H1 (cell line): ENCODE measurements around the gene GHRL. TPM values are rescaled to one million over a fixed set of nuclear protein-coding genes. Genes with fewer than 3 reads are reported as not detected.

ENCODE experiments used
- CTCF ChIA-PET: fragments of 300-600 bp; sonication (Branson Sonifier 250); formaldehyde crosslinking; loops from one replicate; lab custom pipeline; 2021; ENCODE audit not compliant: partially characterized antibody; lab: Charles Lee
- POLR2A ChIA-PET: fragments of 300-600 bp; sonication (Branson Sonifier 250); formaldehyde crosslinking; loops from one replicate; lab custom pipeline; 2021; ENCODE audit warnings: inconsistent platforms; ENCODE audit not compliant: partially characterized antibody; lab: Charles Lee
- DNase-seq, 2 experiments: peaks; one replicate each; pipeline versions ENCODE4 v3.0.0 to v3.0.0-alpha.2; 2010 to 2022; ENCODE audit warnings: low spot score in 2 of 2, low read depth in 1 of 2, mixed read lengths in 1 of 2
- FAIRE-seq: peaks from 2 replicates; lab custom pipeline; 2011; peaks lifted over from hg19 to GRCh38; lab: Jason Lieb, UNC
- H2AFZ ChIP-seq: 2 replicates; pipeline ENCODE4 v1.8.1; 2012; ENCODE audit warnings: low read length, inconsistent platforms
- H2AK5ac ChIP-seq: 2 replicates; pipeline ENCODE4 v1.6.1; 2013; ENCODE audit warnings: low read depth, low read length
- H2BK120ac ChIP-seq: replicated peaks from 2 replicates; pipeline ENCODE3; 2013; ENCODE audit warnings: low read depth, low read length, inconsistent platforms
- H2BK12ac ChIP-seq: 2 replicates; pipeline ENCODE4 v1.6.1; 2013; ENCODE audit warnings: low read depth, low read length
- H2BK15ac ChIP-seq: 2 replicates; pipeline ENCODE4 v1.6.1; 2013; ENCODE audit warnings: low read length
- H2BK20ac ChIP-seq: 2 replicates; pipeline ENCODE4 v1.6.1; 2013; ENCODE audit warnings: low read length
- H2BK5ac ChIP-seq: 2 replicates; pipeline ENCODE4 v1.6.1; 2013; ENCODE audit warnings: low read depth, low read length
- H3K14ac ChIP-seq: 2 replicates; pipeline ENCODE4 v1.6.1; 2013; ENCODE audit warnings: inconsistent platforms; ENCODE audit not compliant: insufficient read length
- H3K18ac ChIP-seq: 2 replicates; pipeline ENCODE4 v1.6.1; 2013; ENCODE audit warnings: low read length; ENCODE audit errors: extremely low read depth
- H3K23ac ChIP-seq: 2 replicates; pipeline ENCODE4 v1.6.1; 2013; ENCODE audit warnings: inconsistent platforms; ENCODE audit not compliant: insufficient read length
- H3K23me2 ChIP-seq: 2 replicates; pipeline ENCODE4 v1.6.1; 2013; ENCODE audit warnings: low read depth, low read length
- H3K27ac ChIP-seq: 2 replicates; pipeline ENCODE4 v1.6.1; 2011; ENCODE audit warnings: low read depth, low read length, inconsistent platforms
- H3K27me3 ChIP-seq, 4 experiments: replicated peaks in 1 of 4; 1 replicate in 1 of 4; 2 replicates in 3 of 4; pipeline versions ENCODE4 v1.6.1 to v1.8.1; 2011 to 2013; ENCODE audit warnings: low read length in 3 of 4, mild to moderate bottlenecking in 3 of 4, inconsistent platforms in 2 of 4, mixed read lengths in 2 of 4, moderate library complexity in 1 of 4; ENCODE audit not compliant: control insufficient read depth in 3 of 4, insufficient read depth in 3 of 4; ENCODE audit errors: extremely low read depth in 1 of 4
- H3K36me3 ChIP-seq, 4 experiments: 2 replicates each; pipeline versions ENCODE4 v1.6.1 to v1.8.1; 2011 to 2013; ENCODE audit warnings: mild to moderate bottlenecking in 4 of 4, low read length in 3 of 4, moderate library complexity in 2 of 4, control low read depth in 1 of 4, inconsistent platforms in 1 of 4; ENCODE audit not compliant: insufficient read depth in 4 of 4, control insufficient read depth in 2 of 4
- H3K4ac ChIP-seq: replicated peaks from 2 replicates; pipeline ENCODE3; 2013; ENCODE audit warnings: low read length, low read depth, mixed read lengths, inconsistent platforms; ENCODE audit not compliant: insufficient read length
- H3K4me1 ChIP-seq, 4 experiments: replicated peaks in 1 of 4; 1 replicate in 1 of 4; 2 replicates in 3 of 4; pipeline versions ENCODE4 v1.6.1 to v1.8.1; 2011 to 2013; ENCODE audit warnings: low read length in 3 of 4, inconsistent platforms in 2 of 4, mixed read lengths in 1 of 4; ENCODE audit not compliant: insufficient read depth in 4 of 4, control insufficient read depth in 3 of 4
- H3K4me2 ChIP-seq, 2 experiments: 2 replicates each; pipeline versions ENCODE4 v1.6.1 to v1.8.1; 2011 to 2013; ENCODE audit warnings: low read depth in 2 of 2, low read length in 2 of 2, control low read depth in 1 of 2, inconsistent platforms in 1 of 2, mild to moderate bottlenecking in 1 of 2; ENCODE audit not compliant: insufficient read depth in 1 of 2
- H3K4me3 ChIP-seq, 4 experiments: fragments of 200-600, 300-600 bp in 1 of 4; sonication (generic), shearing (Covaris generic), sonication (Bioruptor Twin) in 1 of 4; 2 replicates each; pipeline versions ENCODE4 v1.5.1 to v1.8.1; 2011 to 2016; ENCODE audit warnings: low read length in 4 of 4, low read depth in 3 of 4, control low read depth in 2 of 4, inconsistent platforms in 2 of 4, mild to moderate bottlenecking in 2 of 4, mixed read lengths in 1 of 4, moderate library complexity in 1 of 4; ENCODE audit not compliant: insufficient read depth in 2 of 4; ENCODE audit errors: extremely low read depth in 1 of 4
- H3K56ac ChIP-seq: replicated peaks from 2 replicates; pipeline ENCODE3; 2013; ENCODE audit warnings: low read depth, mild to moderate bottlenecking, mixed read lengths, low read length, inconsistent platforms; ENCODE audit not compliant: insufficient read length
- H3K79me1 ChIP-seq: 2 replicates; pipeline ENCODE4 v1.6.1; 2013; ENCODE audit warnings: low read depth, low read length, control low read depth
- H3K79me2 ChIP-seq, 2 experiments: 2 replicates each; pipeline versions ENCODE4 v1.6.1 to v1.8.1; 2012 to 2013; ENCODE audit warnings: low read length in 2 of 2, mild to moderate bottlenecking in 2 of 2, inconsistent platforms in 1 of 2; ENCODE audit not compliant: insufficient read depth in 2 of 2, control insufficient read depth in 1 of 2
- H3K9ac ChIP-seq, 4 experiments: replicated peaks in 1 of 4; 1 replicate in 1 of 4; 2 replicates in 3 of 4; pipeline versions ENCODE4 v1.6.1 to v1.8.1; 2011 to 2013; ENCODE audit warnings: low read depth in 3 of 4, low read length in 3 of 4, control low read depth in 2 of 4, mild to moderate bottlenecking in 2 of 4, moderate library complexity in 2 of 4, inconsistent platforms in 1 of 4; ENCODE audit errors: extremely low read depth in 1 of 4
- H3K9me3 ChIP-seq, 2 experiments: 2 replicates each; pipeline versions ENCODE4 v1.6.1 to v1.8.1; 2012 to 2013; ENCODE audit warnings: mild to moderate bottlenecking in 2 of 2, moderate library complexity in 2 of 2, control low read depth in 1 of 2, inconsistent platforms in 1 of 2, low read depth in 1 of 2, low read length in 1 of 2, mixed read lengths in 1 of 2; ENCODE audit not compliant: insufficient read depth in 2 of 2
- H4K20me1 ChIP-seq, 2 experiments: replicated peaks in 1 of 2; 2 replicates each; pipeline versions ENCODE3 to v1.8.1; 2011 to 2013; ENCODE audit warnings: inconsistent platforms in 2 of 2, low read length in 2 of 2, mild to moderate bottlenecking in 1 of 2; ENCODE audit not compliant: insufficient read depth in 2 of 2, control insufficient read depth in 1 of 2
- H4K5ac ChIP-seq: 2 replicates; pipeline ENCODE4 v1.6.1; 2013; ENCODE audit warnings: low read length, low read depth, mixed read lengths, inconsistent platforms; ENCODE audit not compliant: insufficient read length
- H4K8ac ChIP-seq: 2 replicates; pipeline ENCODE4 v1.8.0; 2013; ENCODE audit warnings: mild to moderate bottlenecking, moderate library complexity, low read length, inconsistent platforms; ENCODE audit not compliant: insufficient read depth; ENCODE audit errors: extremely low read depth
- H4K91ac ChIP-seq: replicated peaks from 2 replicates; pipeline ENCODE3; 2013; ENCODE audit warnings: low read length, mixed read lengths, inconsistent platforms; ENCODE audit not compliant: insufficient read length
- KDM1A ChIP-seq: fragments of 200-600, 300-600 bp; sonication (generic); IDR thresholded peaks from 2 replicates; pipeline ENCODE4 v1.7.1; 2016; ENCODE audit warnings: mild to moderate bottlenecking, low read length, borderline replicate concordance
- RAD21 ChIP-seq, 2 experiments: IDR thresholded peaks in 1 of 2; conservative IDR thresholded peaks in 1 of 2; 2 replicates each; pipeline ENCODE4 v1.6.1; 2011; ENCODE audit warnings: low read depth in 2 of 2, low read length in 2 of 2, improper control_type of control experiment in 1 of 2, inconsistent platforms in 1 of 2, mild to moderate bottlenecking in 1 of 2, moderate library complexity in 1 of 2
- WGBS, 2 experiments: shearing (Covaris generic) in 1 of 2; methylation state at CpG; one replicate each; pipeline versions ENCODE4 v1.1.6 to v1.1.7; 2013 to 2015; ENCODE audit warnings: low lambda C conversion rate in 2 of 2, mixed read lengths in 2 of 2, inconsistent platforms in 1 of 2, low coverage in 1 of 2, missing lambda C conversion rate in 1 of 2; ENCODE audit not compliant: insufficient replicate concordance in 2 of 2, insufficient coverage in 1 of 2, insufficient read length in 1 of 2; ENCODE audit errors: extremely low coverage in 1 of 2, missing lambda C conversion rate in 1 of 2; 5-methylcytosine and 5-hydroxymethylcytosine counted together
- polyA plus RNA-seq, 7 experiments: library from polyadenylated mRNA; depleted of rRNA in 3 of 7; stranded (reverse) in 5 of 7; unstranded in 2 of 7; fragments of >200 nt in 5 of 7; fragments of 200-250 nt in 2 of 7; gene quantifications; 1 replicate in 5 of 7; 2 replicates in 1 of 7; 4 replicates in 1 of 7; pipeline versions ENCODE4 v1.2.1 to v1.2.3, GENCODE V29; 2011 to 2013; ENCODE audit warnings: missing spikeins in 2 of 7, mixed read lengths in 2 of 7
- total RNA-seq: library from RNA; stranded (reverse); fragmentation: NEBNext Ultra II Directional; extraction: Animal tissue kit (Norgen Biotek cat#: 25700); gene quantifications from 2 replicates; pipeline ENCODE4 v1.2.1, GENCODE V29; 2021

The GHRL gene
- total and polyA plus RNA-seq, 2 of the 8 experiments (the other 6 are each of a cell fraction or from before 2014, with no cell fraction given), result 0.32 to 0.35 TPM

DNA sequence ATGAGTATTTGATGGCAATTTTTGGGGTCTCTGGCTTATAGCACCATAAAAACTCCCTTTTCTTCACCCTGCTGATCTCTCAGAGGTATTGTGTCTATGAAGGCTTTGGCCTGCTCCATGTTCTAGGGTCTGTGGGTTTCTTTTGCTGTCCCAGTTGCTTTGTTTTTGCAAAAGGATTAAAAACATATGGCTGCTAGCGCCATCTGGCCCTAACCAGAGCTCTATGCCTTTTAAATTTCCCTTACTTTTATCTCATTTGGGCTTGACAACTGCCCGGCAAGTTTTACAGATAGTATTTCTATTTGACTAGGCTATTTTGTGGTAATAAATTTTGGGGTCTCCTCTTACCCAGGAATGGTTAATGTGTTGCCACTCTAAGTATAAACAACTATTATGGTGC is 6.4 kb upstream of the GHRL start:
- Histone ChIP-seq H2BK12ac (no peak overlapping the region), H4K20me1 (peaks cover 3 to 7% of the 10 kb centered on the region in 2 experiments), H4K8ac (no peak overlapping the region), H4K91ac (no peak overlapping the region), H3K23ac (no peak overlapping the region), H3K79me1 (no peaks in the 10 kb centered on the region; the same call in 1 of the 2 replicates), H3K23me2 (no peaks in the 10 kb centered on the region), H3K4me2 (no peak overlapping the region), H3K36me3 (peaks cover 11 to 44% (median 32%) of the 10 kb centered on the region in 4 experiments), H2BK15ac (no peak overlapping the region), H3K79me2 (no peaks in the 10 kb centered on the region), H3K9ac (no peak overlapping the region), H3K18ac (no peak overlapping the region), H3K4me1 (no peaks in the 10 kb centered on the region), H3K14ac (no peak overlapping the region), H3K56ac (no peak overlapping the region), H3K27ac (no peak overlapping the region), H2AFZ (no peak overlapping the region), H2BK20ac (no peak overlapping the region), H2AK5ac (no peak overlapping the region), H2BK5ac (no peak overlapping the region), H4K5ac (no peak overlapping the region), H2BK120ac (no peak overlapping the region), H3K27me3 (no peaks in the 10 kb centered on the region), H3K9me3 (no peaks in the 10 kb centered on the region), H3K4me3 (no peak overlapping the region), H3K4ac (no peak overlapping the region)
- DNase-seq (no peak), FAIRE-seq (no peak)
- TF ChIP-seq KDM1A (no peak), RAD21 (IDR thresholded peaks at IDR 0.05 in 1 of 2, conservative IDR thresholded peaks at IDR 0.05 in 1 of 2; ENCODE audit: low read depth in 2 of 2, low read length in 2 of 2) (peak; percentile 14 to 29; a peak in 1 of 4 replicates)
- WGBS, 2 experiments, result 83% methylated on average over 2 of the region's 2 CpGs; no CpG with 5 or more reads in 1 of the 2 experiments
- ChIA-PET CTCF (interaction anchor here (0.6 to 1.8 kb wide), 4 partner anchors 9 to 469 kb away, joined by 3 to 9 read pairs (median 4); no protein-coding TSS in a partner anchor), POLR2A (interaction anchor here (0.7 to 1.3 kb wide), 5 partner anchors 9 to 474 kb away, joined by 3 to 5 read pairs (median 3); no protein-coding TSS in a partner anchor)
